Bladder microvascular endothelial cell (primary cell): ENCODE measurements around the gene SMPD1. TPM values are rescaled to one million over a fixed set of nuclear protein-coding genes. Genes with fewer than 3 reads are reported as not detected.

Experiments used
- total RNA-seq: library from RNA; depleted of rRNA; stranded (reverse); fragments of >200 nt; gene quantifications from 2 replicates; pipeline ENCODE4 v1.2.3, GENCODE V29; 2014

The SMPD1 gene
- 12.6 and 28.5 TPM in 2 replicates for total RNA-seq

GRCh38 chr11:6389905-6390717 lies at the start of gene SMPD1:
SMPD1 (plus strand) TSS chr11:6390474; CDS start chr11:6390599, 125 bp downstream.

GRCh38 chr11:6419009-6419631 lies 28.8 kb downstream of the SMPD1 start, which contains the start of gene APBB1:
APBB1 (minus strand) TSS chr11:6419094; CDS start chr11:6411347, 7,747 bp downstream.

GRCh38 chr11:6440906-6441358 lies 50.7 kb downstream of the SMPD1 start, which contains the start of gene HPX:
HPX (minus strand) TSS chr11:6440987; CDS start chr11:6440963, 24 bp downstream.

Other genes starting within 250 kb of the SMPD1 start
- gene OR52B2, start 220.1 kb upstream of the SMPD1 start, total RNA-seq: under 0.01 TPM in 1 of 2 replicates, not detected in the other
- gene OR52W1, start 191.2 kb upstream of the SMPD1 start, total RNA-seq: not detected in 2 replicates
- not detected in 2 replicates for gene C11orf42, start 184.9 kb upstream of the SMPD1 start, total RNA-seq
- gene FHIP1B, start 155.8 kb upstream of the SMPD1 start, total RNA-seq: 5.2 and 10.1 TPM in 2 replicates
- not detected in 2 replicates for gene CNGA4, start 151.4 kb upstream of the SMPD1 start, total RNA-seq
- gene CCKBR, start 130.6 kb upstream of the SMPD1 start, total RNA-seq: 0.13 TPM in 1 of 2 replicates, not detected in the other
- 66.6 and 182 TPM in 2 replicates for gene CAVIN3, start 70.0 kb upstream of the SMPD1 start, total RNA-seq
- gene APBB1, start 28.6 kb downstream of the SMPD1 start, total RNA-seq: 37.8 and 38.0 TPM in 2 replicates
- gene HPX, start 50.5 kb downstream of the SMPD1 start, total RNA-seq: 0.32 and 0.57 TPM in 2 replicates
- 19.8 and 28.1 TPM in 2 replicates for gene TRIM3, start 83.5 kb downstream of the SMPD1 start, total RNA-seq
- gene ARFIP2, start 90.9 kb downstream of the SMPD1 start, total RNA-seq: 30.1 and 36.5 TPM in 2 replicates
- 21.8 and 25.3 TPM in 2 replicates for gene TIMM10B, start 91.0 kb downstream of the SMPD1 start, total RNA-seq
- gene DNHD1, start 106.8 kb downstream of the SMPD1 start, total RNA-seq: 1.3 and 4.5 TPM in 2 replicates
- 7.1 and 15.1 TPM in 2 replicates for gene RRP8, start 213.1 kb downstream of the SMPD1 start, total RNA-seq
- gene ILK, start 213.3 kb downstream of the SMPD1 start, total RNA-seq: 139 and 265 TPM in 2 replicates
- 22.5 and 46.9 TPM in 2 replicates for gene TAF10, start 221.7 kb downstream of the SMPD1 start, total RNA-seq
- 35.5 and 214 TPM in 2 replicates for gene TPP1, start 228.9 kb downstream of the SMPD1 start, total RNA-seq